HFF-Myc (cell line): ENCODE data around the gene C3orf80.
"Not testable (repeated sequence)": the region's sequence is repeated elsewhere in the genome, so short reads cannot be mapped to it uniquely, and the experiment has no call there.

Experiments used
- DNase-seq: peaks from one replicate; pipeline ENCODE4 v3.0.0-alpha.2; 2011; ENCODE audit warnings: low read depth; ENCODE audit errors: extremely low read depth
- H3K4me3 ChIP-seq: replicated peaks from 2 replicates; pipeline ENCODE4 v1.5.1; 2011; ENCODE audit warnings: low read depth, mild to moderate bottlenecking, control low read depth, low read length
- CTCF ChIP-seq: IDR thresholded peaks from 2 replicates; pipeline ENCODE4 v1.5.1; 2012; ENCODE audit warnings: mild to moderate bottlenecking, low read depth, low read length, control low read depth; ENCODE audit errors: missing control alignments

Gene C3orf80

DNA sequence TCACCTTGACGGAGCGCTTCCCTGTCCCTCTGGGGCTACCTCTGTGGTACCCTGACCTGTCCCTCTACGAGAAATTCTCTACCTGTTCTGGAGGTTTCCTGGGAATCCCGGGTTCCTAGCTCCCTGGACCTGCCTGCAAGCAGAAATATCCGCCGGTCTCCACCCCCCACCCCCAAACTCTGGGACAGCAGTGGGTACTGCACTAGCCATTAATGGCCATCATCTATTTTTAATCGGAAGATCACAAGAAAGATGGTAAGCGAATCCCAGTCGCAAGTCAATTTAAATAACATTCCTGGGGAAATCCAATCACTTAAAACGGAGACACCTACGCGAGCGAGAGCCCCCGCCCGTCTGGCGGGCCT lies 429 bp upstream of the C3orf80 start:
- DNase-seq: no peak
- H3K4me3 ChIP-seq: peak overlapping the region; percentile 38
- no peak for TF ChIP-seq CTCF

GRCh38 chr3:160226026-160226907 lies 1.0 kb downstream of the C3orf80 start:
- no peak for TF ChIP-seq CTCF
- H3K4me3 ChIP-seq: peak overlapping the region; percentile 38
- DNase-seq: no peak

DNA sequence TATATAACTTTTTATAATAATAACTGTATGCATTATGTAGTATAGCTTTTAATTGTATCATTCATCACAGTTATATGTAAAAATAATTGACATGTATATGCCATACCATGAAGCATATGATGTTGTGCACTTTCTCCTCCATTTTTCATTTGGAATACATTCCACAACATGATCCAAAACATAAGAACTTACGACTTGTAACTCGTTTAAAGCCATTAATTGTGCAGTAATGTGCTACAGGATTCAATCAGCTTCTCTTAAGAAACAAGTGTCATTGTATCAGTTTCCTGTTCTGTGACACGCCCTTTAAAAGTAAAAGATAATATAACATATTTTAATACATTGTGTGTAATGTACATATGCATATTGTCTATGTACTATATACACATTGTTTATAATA lies 2.2 kb downstream of the C3orf80 start:
- no peak for TF ChIP-seq CTCF
- DNase-seq: no peak
- H3K4me3 ChIP-seq: no peak overlapping the region

- H3K4me3 ChIP-seq: no peak overlapping the region
- no peak for DNase-seq
- TF ChIP-seq CTCF: no peak
Measured at GRCh38 chr3:160232014-160232413, 6.8 kb downstream of the C3orf80 start.

- not testable (repeated sequence) for H3K4me3 ChIP-seq, DNase-seq
Measured at GRCh38 chr3:160240719-160241118, 15.5 kb downstream of the C3orf80 start.

DNA sequence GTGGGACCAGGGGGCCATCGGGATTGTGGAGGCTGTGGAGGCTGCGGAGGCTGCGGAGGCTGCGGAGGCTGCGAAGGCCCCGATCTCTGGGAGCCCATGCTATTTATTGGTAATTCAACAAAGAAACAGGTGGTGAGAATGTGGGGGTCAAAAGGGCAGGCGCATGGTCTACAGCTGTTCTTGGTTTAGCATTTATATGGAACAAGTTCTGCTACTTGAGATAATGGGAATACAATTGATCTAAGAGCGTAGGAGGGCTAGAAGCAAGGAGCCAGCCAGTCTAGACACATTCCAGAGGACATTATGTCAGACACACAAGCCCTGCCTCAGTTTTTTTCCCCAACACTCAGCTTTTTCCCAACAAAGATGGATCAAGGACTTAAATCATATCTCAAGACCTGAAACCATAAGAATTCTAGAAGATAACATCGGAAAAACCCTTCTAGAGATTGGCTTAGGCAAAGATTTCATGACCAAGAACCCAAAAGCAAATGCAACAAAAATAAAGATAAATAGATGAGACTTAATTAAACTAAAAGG lies 20.1 kb downstream of the C3orf80 start:
- no peak for DNase-seq
- TF ChIP-seq CTCF: no peak
- H3K4me3 ChIP-seq: no peak overlapping the region

DNA sequence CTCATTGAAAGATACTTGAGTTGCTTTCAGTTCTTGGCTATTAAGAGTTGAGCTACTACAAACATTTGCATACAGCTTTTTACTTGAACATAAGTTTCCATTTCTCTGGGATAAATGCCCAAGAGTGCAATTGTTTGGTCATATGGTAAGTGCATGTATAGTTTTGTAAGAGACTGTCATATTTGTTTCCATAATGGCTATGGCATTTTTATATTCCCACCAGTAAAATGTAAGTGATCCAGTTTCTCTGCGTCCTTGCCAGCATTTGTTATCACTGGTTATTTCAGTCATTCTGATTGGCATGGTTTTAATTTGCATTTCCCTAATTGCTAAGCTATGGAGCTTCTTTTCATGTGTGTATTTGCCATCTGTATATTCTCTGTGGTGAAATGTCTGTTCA lies 22.5 kb downstream of the C3orf80 start:
- no peak for DNase-seq
- TF ChIP-seq CTCF: no peak
- no peak overlapping the region for H3K4me3 ChIP-seq
